H1 (cell line): ENCODE data around the gene SHROOM3. TPM values are rescaled to one million over a fixed set of nuclear protein-coding genes. Genes with fewer than 3 reads are reported as not detected.

ENCODE experiments used
- CTCF ChIA-PET: fragments of 300-600 bp; sonication (Branson Sonifier 250); formaldehyde crosslinking; loops from one replicate; lab custom pipeline; 2021; ENCODE audit not compliant: partially characterized antibody; lab: Charles Lee
- POLR2A ChIA-PET: fragments of 300-600 bp; sonication (Branson Sonifier 250); formaldehyde crosslinking; loops from one replicate; lab custom pipeline; 2021; ENCODE audit warnings: inconsistent platforms; ENCODE audit not compliant: partially characterized antibody; lab: Charles Lee
- DNase-seq, 2 experiments: peaks; one replicate each; pipeline versions ENCODE4 v3.0.0 to v3.0.0-alpha.2; 2010 to 2022; ENCODE audit warnings: low spot score in 2 of 2, low read depth in 1 of 2, mixed read lengths in 1 of 2
- FAIRE-seq: peaks from 2 replicates; lab custom pipeline; 2011; peaks lifted over from hg19 to GRCh38; lab: Jason Lieb, UNC
- H2AFZ ChIP-seq: 2 replicates; pipeline ENCODE4 v1.8.1; 2012; ENCODE audit warnings: low read length, inconsistent platforms
- H2AK5ac ChIP-seq: 2 replicates; pipeline ENCODE4 v1.6.1; 2013; ENCODE audit warnings: low read depth, low read length
- H2BK120ac ChIP-seq: replicated peaks from 2 replicates; pipeline ENCODE3; 2013; ENCODE audit warnings: low read depth, low read length, inconsistent platforms
- H2BK12ac ChIP-seq: 2 replicates; pipeline ENCODE4 v1.6.1; 2013; ENCODE audit warnings: low read depth, low read length
- H2BK15ac ChIP-seq: 2 replicates; pipeline ENCODE4 v1.6.1; 2013; ENCODE audit warnings: low read length
- H2BK20ac ChIP-seq: 2 replicates; pipeline ENCODE4 v1.6.1; 2013; ENCODE audit warnings: low read length
- H2BK5ac ChIP-seq: 2 replicates; pipeline ENCODE4 v1.6.1; 2013; ENCODE audit warnings: low read depth, low read length
- H3K14ac ChIP-seq: 2 replicates; pipeline ENCODE4 v1.6.1; 2013; ENCODE audit warnings: inconsistent platforms; ENCODE audit not compliant: insufficient read length
- H3K18ac ChIP-seq: 2 replicates; pipeline ENCODE4 v1.6.1; 2013; ENCODE audit warnings: low read length; ENCODE audit errors: extremely low read depth
- H3K23ac ChIP-seq: 2 replicates; pipeline ENCODE4 v1.6.1; 2013; ENCODE audit warnings: inconsistent platforms; ENCODE audit not compliant: insufficient read length
- H3K23me2 ChIP-seq: 2 replicates; pipeline ENCODE4 v1.6.1; 2013; ENCODE audit warnings: low read depth, low read length
- H3K27ac ChIP-seq: 2 replicates; pipeline ENCODE4 v1.6.1; 2011; ENCODE audit warnings: low read depth, low read length, inconsistent platforms
- H3K27me3 ChIP-seq, 4 experiments: replicated peaks in 1 of 4; 1 replicate in 1 of 4; 2 replicates in 3 of 4; pipeline versions ENCODE4 v1.6.1 to v1.8.1; 2011 to 2013; ENCODE audit warnings: low read length in 3 of 4, mild to moderate bottlenecking in 3 of 4, inconsistent platforms in 2 of 4, mixed read lengths in 2 of 4, moderate library complexity in 1 of 4; ENCODE audit not compliant: control insufficient read depth in 3 of 4, insufficient read depth in 3 of 4; ENCODE audit errors: extremely low read depth in 1 of 4
- H3K36me3 ChIP-seq, 4 experiments: 2 replicates each; pipeline versions ENCODE4 v1.6.1 to v1.8.1; 2011 to 2013; ENCODE audit warnings: mild to moderate bottlenecking in 4 of 4, low read length in 3 of 4, moderate library complexity in 2 of 4, control low read depth in 1 of 4, inconsistent platforms in 1 of 4; ENCODE audit not compliant: insufficient read depth in 4 of 4, control insufficient read depth in 2 of 4
- H3K4ac ChIP-seq: replicated peaks from 2 replicates; pipeline ENCODE3; 2013; ENCODE audit warnings: low read length, low read depth, mixed read lengths, inconsistent platforms; ENCODE audit not compliant: insufficient read length
- H3K4me1 ChIP-seq, 4 experiments: replicated peaks in 1 of 4; 1 replicate in 1 of 4; 2 replicates in 3 of 4; pipeline versions ENCODE4 v1.6.1 to v1.8.1; 2011 to 2013; ENCODE audit warnings: low read length in 3 of 4, inconsistent platforms in 2 of 4, mixed read lengths in 1 of 4; ENCODE audit not compliant: insufficient read depth in 4 of 4, control insufficient read depth in 3 of 4
- H3K4me2 ChIP-seq, 2 experiments: 2 replicates each; pipeline versions ENCODE4 v1.6.1 to v1.8.1; 2011 to 2013; ENCODE audit warnings: low read depth in 2 of 2, low read length in 2 of 2, control low read depth in 1 of 2, inconsistent platforms in 1 of 2, mild to moderate bottlenecking in 1 of 2; ENCODE audit not compliant: insufficient read depth in 1 of 2
- H3K4me3 ChIP-seq, 4 experiments: fragments of 200-600, 300-600 bp in 1 of 4; sonication (generic), shearing (Covaris generic), sonication (Bioruptor Twin) in 1 of 4; 2 replicates each; pipeline versions ENCODE4 v1.5.1 to v1.8.1; 2011 to 2016; ENCODE audit warnings: low read length in 4 of 4, low read depth in 3 of 4, control low read depth in 2 of 4, inconsistent platforms in 2 of 4, mild to moderate bottlenecking in 2 of 4, mixed read lengths in 1 of 4, moderate library complexity in 1 of 4; ENCODE audit not compliant: insufficient read depth in 2 of 4; ENCODE audit errors: extremely low read depth in 1 of 4
- H3K56ac ChIP-seq: replicated peaks from 2 replicates; pipeline ENCODE3; 2013; ENCODE audit warnings: low read depth, mild to moderate bottlenecking, mixed read lengths, low read length, inconsistent platforms; ENCODE audit not compliant: insufficient read length
- H3K79me1 ChIP-seq: 2 replicates; pipeline ENCODE4 v1.6.1; 2013; ENCODE audit warnings: low read depth, low read length, control low read depth
- H3K79me2 ChIP-seq, 2 experiments: 2 replicates each; pipeline versions ENCODE4 v1.6.1 to v1.8.1; 2012 to 2013; ENCODE audit warnings: low read length in 2 of 2, mild to moderate bottlenecking in 2 of 2, inconsistent platforms in 1 of 2; ENCODE audit not compliant: insufficient read depth in 2 of 2, control insufficient read depth in 1 of 2
- H3K9ac ChIP-seq, 4 experiments: replicated peaks in 1 of 4; 1 replicate in 1 of 4; 2 replicates in 3 of 4; pipeline versions ENCODE4 v1.6.1 to v1.8.1; 2011 to 2013; ENCODE audit warnings: low read depth in 3 of 4, low read length in 3 of 4, control low read depth in 2 of 4, mild to moderate bottlenecking in 2 of 4, moderate library complexity in 2 of 4, inconsistent platforms in 1 of 4; ENCODE audit errors: extremely low read depth in 1 of 4
- H3K9me3 ChIP-seq, 2 experiments: 2 replicates each; pipeline versions ENCODE4 v1.6.1 to v1.8.1; 2012 to 2013; ENCODE audit warnings: mild to moderate bottlenecking in 2 of 2, moderate library complexity in 2 of 2, control low read depth in 1 of 2, inconsistent platforms in 1 of 2, low read depth in 1 of 2, low read length in 1 of 2, mixed read lengths in 1 of 2; ENCODE audit not compliant: insufficient read depth in 2 of 2
- H4K20me1 ChIP-seq, 2 experiments: replicated peaks in 1 of 2; 2 replicates each; pipeline versions ENCODE3 to v1.8.1; 2011 to 2013; ENCODE audit warnings: inconsistent platforms in 2 of 2, low read length in 2 of 2, mild to moderate bottlenecking in 1 of 2; ENCODE audit not compliant: insufficient read depth in 2 of 2, control insufficient read depth in 1 of 2
- H4K5ac ChIP-seq: 2 replicates; pipeline ENCODE4 v1.6.1; 2013; ENCODE audit warnings: low read length, low read depth, mixed read lengths, inconsistent platforms; ENCODE audit not compliant: insufficient read length
- H4K8ac ChIP-seq: 2 replicates; pipeline ENCODE4 v1.8.0; 2013; ENCODE audit warnings: mild to moderate bottlenecking, moderate library complexity, low read length, inconsistent platforms; ENCODE audit not compliant: insufficient read depth; ENCODE audit errors: extremely low read depth
- H4K91ac ChIP-seq: replicated peaks from 2 replicates; pipeline ENCODE3; 2013; ENCODE audit warnings: low read length, mixed read lengths, inconsistent platforms; ENCODE audit not compliant: insufficient read length
- E2F6 ChIP-seq: IDR thresholded peaks from 2 replicates; pipeline ENCODE4 v1.6.1; 2012; ENCODE audit warnings: inconsistent platforms
- MAFK ChIP-seq: IDR thresholded peaks from 2 replicates; pipeline ENCODE4 v1.6.1; 2012; ENCODE audit warnings: low read depth, mild to moderate bottlenecking, improper control_type of control experiment, low read length
- POU5F1 ChIP-seq: IDR thresholded peaks from 2 replicates; pipeline ENCODE4 v1.6.1; 2011; ENCODE audit warnings: low read depth, mild to moderate bottlenecking, low read length, moderate library complexity
- RAD21 ChIP-seq, 2 experiments: IDR thresholded peaks in 1 of 2; conservative IDR thresholded peaks in 1 of 2; 2 replicates each; pipeline ENCODE4 v1.6.1; 2011; ENCODE audit warnings: low read depth in 2 of 2, low read length in 2 of 2, improper control_type of control experiment in 1 of 2, inconsistent platforms in 1 of 2, mild to moderate bottlenecking in 1 of 2, moderate library complexity in 1 of 2
- RNF2 ChIP-seq: fragments of 200-900, 300-1000 bp; sonication (generic); IDR thresholded peaks from 2 replicates; pipeline ENCODE4 v1.7.1; 2016; ENCODE audit warnings: borderline replicate concordance, low read depth, mild to moderate bottlenecking, antibody characterized with exemption, low read length; ENCODE audit not compliant: poor library complexity, severe bottlenecking; ENCODE audit errors: missing control alignments
- SIN3A ChIP-seq, 2 experiments: IDR thresholded peaks in 1 of 2; conservative IDR thresholded peaks in 1 of 2; 2 replicates each; pipeline ENCODE4 v1.6.1; 2011 to 2012; ENCODE audit warnings: low read length in 2 of 2, improper control_type of control experiment in 1 of 2, low read depth in 1 of 2, mild to moderate bottlenecking in 1 of 2
- TCF12 ChIP-seq: IDR thresholded peaks from 2 replicates; pipeline ENCODE4 v1.6.1; 2011; ENCODE audit warnings: low read depth, mild to moderate bottlenecking, low read length
- WGBS, 2 experiments: shearing (Covaris generic) in 1 of 2; methylation state at CpG; one replicate each; pipeline versions ENCODE4 v1.1.6 to v1.1.7; 2013 to 2015; ENCODE audit warnings: low lambda C conversion rate in 2 of 2, mixed read lengths in 2 of 2, inconsistent platforms in 1 of 2, low coverage in 1 of 2, missing lambda C conversion rate in 1 of 2; ENCODE audit not compliant: insufficient replicate concordance in 2 of 2, insufficient coverage in 1 of 2, insufficient read length in 1 of 2; ENCODE audit errors: extremely low coverage in 1 of 2, missing lambda C conversion rate in 1 of 2; 5-methylcytosine and 5-hydroxymethylcytosine counted together
- polyA plus RNA-seq, 7 experiments: library from polyadenylated mRNA; depleted of rRNA in 3 of 7; stranded (reverse) in 5 of 7; unstranded in 2 of 7; fragments of >200 nt in 5 of 7; fragments of 200-250 nt in 2 of 7; gene quantifications; 1 replicate in 5 of 7; 2 replicates in 1 of 7; 4 replicates in 1 of 7; pipeline versions ENCODE4 v1.2.1 to v1.2.3, GENCODE V29; 2011 to 2013; ENCODE audit warnings: missing spikeins in 2 of 7, mixed read lengths in 2 of 7
- total RNA-seq: library from RNA; stranded (reverse); fragmentation: NEBNext Ultra II Directional; extraction: Animal tissue kit (Norgen Biotek cat#: 25700); gene quantifications from 2 replicates; pipeline ENCODE4 v1.2.1, GENCODE V29; 2021
- TF ChIP-seq, protein P1 (sequence below): IDR thresholded peaks from 2 replicates; pipeline ENCODE4 v1.6.1; 2012; ENCODE audit warnings: inconsistent platforms
- TF ChIP-seq, protein P2 (sequence below), 3 experiments: IDR thresholded peaks; 1 replicate in 2 of 3; 2 replicates in 1 of 3; pipeline versions ENCODE4 v1.5.1 to v1.6.1; 2011; ENCODE audit warnings: low read length in 3 of 3, mild to moderate bottlenecking in 3 of 3, inconsistent platforms in 2 of 3, low read depth in 1 of 3, moderate library complexity in 1 of 3; ENCODE audit not compliant: insufficient read depth in 1 of 3; ENCODE audit errors: control extremely low read depth in 1 of 3

SHROOM3 gene
- total and polyA plus RNA-seq, 2 of the 8 experiments (the other 6 are each of a cell fraction or from before 2014, with no cell fraction given): 15.8 to 34.0 TPM

GRCh38 chr4:76594173-76594572 is 159.1 kb downstream of the SHROOM3 start:
- TF ChIP-seq, protein P1, sequence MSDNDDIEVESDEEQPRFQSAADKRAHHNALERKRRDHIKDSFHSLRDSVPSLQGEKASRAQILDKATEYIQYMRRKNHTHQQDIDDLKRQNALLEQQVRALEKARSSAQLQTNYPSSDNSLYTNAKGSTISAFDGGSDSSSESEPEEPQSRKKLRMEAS: no peak
- TF ChIP-seq E2F6 (no peak), POU5F1 (no peak), RAD21 (IDR thresholded peaks at IDR 0.05 in 1 of 2, conservative IDR thresholded peaks at IDR 0.05 in 1 of 2; ENCODE audit: low read depth in 2 of 2, low read length in 2 of 2) (no peak), RNF2 (no peak), SIN3A (conservative IDR thresholded peaks at IDR 0.05 in 1 of 2, IDR thresholded peaks at IDR 0.05 in 1 of 2; ENCODE audit: low read depth in 1 of 2, low read length in 2 of 2) (no peak), TCF12 (no peak), MAFK (no peak)
- TF ChIP-seq, protein P2, sequence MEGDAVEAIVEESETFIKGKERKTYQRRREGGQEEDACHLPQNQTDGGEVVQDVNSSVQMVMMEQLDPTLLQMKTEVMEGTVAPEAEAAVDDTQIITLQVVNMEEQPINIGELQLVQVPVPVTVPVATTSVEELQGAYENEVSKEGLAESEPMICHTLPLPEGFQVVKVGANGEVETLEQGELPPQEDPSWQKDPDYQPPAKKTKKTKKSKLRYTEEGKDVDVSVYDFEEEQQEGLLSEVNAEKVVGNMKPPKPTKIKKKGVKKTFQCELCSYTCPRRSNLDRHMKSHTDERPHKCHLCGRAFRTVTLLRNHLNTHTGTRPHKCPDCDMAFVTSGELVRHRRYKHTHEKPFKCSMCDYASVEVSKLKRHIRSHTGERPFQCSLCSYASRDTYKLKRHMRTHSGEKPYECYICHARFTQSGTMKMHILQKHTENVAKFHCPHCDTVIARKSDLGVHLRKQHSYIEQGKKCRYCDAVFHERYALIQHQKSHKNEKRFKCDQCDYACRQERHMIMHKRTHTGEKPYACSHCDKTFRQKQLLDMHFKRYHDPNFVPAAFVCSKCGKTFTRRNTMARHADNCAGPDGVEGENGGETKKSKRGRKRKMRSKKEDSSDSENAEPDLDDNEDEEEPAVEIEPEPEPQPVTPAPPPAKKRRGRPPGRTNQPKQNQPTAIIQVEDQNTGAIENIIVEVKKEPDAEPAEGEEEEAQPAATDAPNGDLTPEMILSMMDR (IDR thresholded peaks at IDR 0.05; ENCODE audit: control extremely low read depth in 1 of 3, insufficient read depth in 1 of 3, low read depth in 1 of 3, low read length in 3 of 3): no peak
- H3K9ac ChIP-seq: no peak overlapping the region
- DNase-seq (no peak), FAIRE-seq (no peak)
- POLR2A ChIA-PET: interaction anchor here (1.2 kb wide), 1 partner anchor 48 kb away, joined by 3 read pairs; no protein-coding TSS in a partner anchor
- no peaks in the 10 kb centered on the region for H3K9me3 ChIP-seq
- H3K4ac ChIP-seq: no peak overlapping the region
- H2BK5ac ChIP-seq: no peak overlapping the region
- peaks cover 8 to 17% (median 13%) of the 10 kb centered on the region in 4 experiments; a peak in 6 of 7 replicates for H3K4me1 ChIP-seq
- no peak overlapping the region for H2BK20ac ChIP-seq
- no peak overlapping the region for H2BK15ac ChIP-seq
- no peak overlapping the region for H3K23ac ChIP-seq
- no peak overlapping the region for H2BK120ac ChIP-seq
- H3K23me2 ChIP-seq: no peaks in the 10 kb centered on the region; the same call in 1 of the 2 replicates
- no peak overlapping the region for H3K18ac ChIP-seq
- H3K27ac ChIP-seq: no peak overlapping the region
- H4K5ac ChIP-seq: no peak overlapping the region
- no peaks in the 10 kb centered on the region for H3K36me3 ChIP-seq
- H4K20me1 ChIP-seq: no peaks in the 10 kb centered on the region
- H3K27me3 ChIP-seq: no peaks in the 10 kb centered on the region
- H4K8ac ChIP-seq: no peak overlapping the region
- no peak overlapping the region for H4K91ac ChIP-seq
- H3K14ac ChIP-seq: no peak overlapping the region
- H2AFZ ChIP-seq: no peak overlapping the region
- no peak overlapping the region for H3K4me3 ChIP-seq
- no peak overlapping the region for H3K56ac ChIP-seq
- WGBS, 2 experiments: 96% methylated on average over 2 of the region's 2 CpGs; no CpG with 5 or more reads in 1 of the 2 experiments
- H3K4me2 ChIP-seq: no peak overlapping the region
- no peaks in the 10 kb centered on the region; a peak in 1 of 4 replicates for H3K79me2 ChIP-seq
- H2AK5ac ChIP-seq: no peak overlapping the region
- no peaks in the 10 kb centered on the region for H3K79me1 ChIP-seq
- no peak overlapping the region for H2BK12ac ChIP-seq
- CTCF ChIA-PET: interaction anchor here (1.1 to 2.0 kb wide), 3 partner anchors 10 to 47 kb away, joined by 3 to 5 read pairs (median 4); no protein-coding TSS in a partner anchor
